NCI-H1930 (cell line): ENCODE results near the gene LST1.
A peak's percentile ranks its signal among the peaks of the same experiment; 100 is the strongest.
"Not testable (repeated sequence)": the region's sequence is repeated elsewhere in the genome, so short reads cannot be mapped to it uniquely, and the experiment has no call there.

ENCODE experiments used
- DNase-seq, 2 experiments: peaks; one replicate each; lab custom pipeline; 2025; lab: John Stamatoyannopoulos, UW

LST1 gene

GRCh38 chr6:31586008-31586407, at the start of gene LST1:
Gene LST1 (plus strand): TSS chr6:31586277. CDS start chr6:31587300, 1,023 bp downstream.
- DNase-seq: no peak

GRCh38 chr6:31538805-31539400, 47.2 kb upstream of the LST1 start:
- no peak for DNase-seq

GRCh38 chr6:31540640-31541039, 45.4 kb upstream of the LST1 start:
- no peak for DNase-seq

- no peak for DNase-seq
Observed at GRCh38 chr6:31541059-31541657, 44.9 kb upstream of the LST1 start.

GRCh38 chr6:31541658-31542521, 44.2 kb upstream of the LST1 start, which contains the start of gene DDX39B:
Gene DDX39B (minus strand): TSS chr6:31542003. CDS start chr6:31540532, 1,471 bp downstream.
- DNase-seq: peak; percentile 94 to 95

- DNase-seq: no peak
Observed at GRCh38 chr6:31543639-31544038, 42.4 kb upstream of the LST1 start.

GRCh38 chr6:31544676-31545075, 41.4 kb upstream of the LST1 start:
- DNase-seq: no peak

GRCh38 chr6:31545291-31545690, 40.8 kb upstream of the LST1 start:
- no peak for DNase-seq

- peak; percentile 85 to 87 for DNase-seq
Observed at GRCh38 chr6:31546339-31546957, 39.6 kb upstream of the LST1 start, which contains the start of gene ATP6V1G2. Gene ATP6V1G2 (minus strand): TSS chr6:31546608. CDS start chr6:31546559, 49 bp downstream.

GRCh38 chr6:31546958-31547726, 38.9 kb upstream of the LST1 start, which contains the start of gene NFKBIL1:
Gene NFKBIL1 (plus strand): TSS chr6:31547608. CDS start chr6:31547695, 87 bp downstream.
- peak; percentile 95 to 97 for DNase-seq

GRCh38 chr6:31547727-31548543, 38.1 kb upstream of the LST1 start:
- no peak for DNase-seq

GRCh38 chr6:31548544-31548873, 37.6 kb upstream of the LST1 start:
- DNase-seq: no peak

GRCh38 chr6:31551371-31551770, 34.7 kb upstream of the LST1 start:
- not testable (repeated sequence) for DNase-seq

- no peak for DNase-seq
Observed at GRCh38 chr6:31556307-31556706, 29.8 kb upstream of the LST1 start.

GRCh38 chr6:31557443-31558317, 28.4 kb upstream of the LST1 start:
- DNase-seq: no peak

- DNase-seq: no peak
Observed at GRCh38 chr6:31558318-31558625, 27.8 kb upstream of the LST1 start.

GRCh38 chr6:31558631-31559500, 27.2 kb upstream of the LST1 start:
- no peak for DNase-seq

- no peak for DNase-seq
Observed at GRCh38 chr6:31559606-31559957, 26.5 kb upstream of the LST1 start.
